Measurements from ENCODE around the gene ZSWIM7.

- TF ChIP-seq CTCF (conservative IDR thresholded peaks at IDR 0.05; ENCODE audit: low read depth, low read length) = no peak
- no peak for TF ChIP-seq MAZ (IDR thresholded peaks at IDR 0.05; ENCODE audit: borderline replicate concordance, low read depth, low read length)
- TF ChIP-seq RAD21 (IDR thresholded peaks at IDR 0.05; ENCODE audit: low read length) = no peak
- no peak for TF ChIP-seq RFX5 (IDR thresholded peaks at IDR 0.05; ENCODE audit: low read depth, low read length)
- TF ChIP-seq BHLHE40 (IDR thresholded peaks at IDR 0.05; ENCODE audit: low read depth, low read length) = no peak
- no peak for TF ChIP-seq CHD1 (IDR thresholded peaks at IDR 0.05; ENCODE audit: low read depth, low read length)
- no peak for TF ChIP-seq POLR2A (IDR thresholded peaks at IDR 0.05; ENCODE audit: low read depth, low read length)
- no peak for TF ChIP-seq SMC3 (IDR thresholded peaks at IDR 0.05; ENCODE audit: low read depth, low read length)
- TF ChIP-seq CEBPB (IDR thresholded peaks at IDR 0.05; ENCODE audit: low read depth, low read length) = 0 out of 2 replicates have a peak, but pooled peaks have one; percentile 15
- no peak for TF ChIP-seq RCOR1 (IDR thresholded peaks at IDR 0.05; ENCODE audit: insufficient replicate concordance, low read length)
Measured at GRCh38 chr17:15972497-15972951, 27.0 kb downstream of the ZSWIM7 start.

Data from IMR-90 (cell line).